T-helper 2 cell (primary cell): ENCODE data around the gene PAXIP1.

ENCODE experiments used
- DNase-seq, 5 experiments: peaks; one replicate each; pipeline versions ENCODE4 v3.0.0 to v3.0.0-alpha.2; 2012 to 2022

The PAXIP1 gene

GRCh38 chr7:154911862-154912455 lies 91.0 kb downstream of the PAXIP1 start:
- DNase-seq = no peak

GRCh38 chr7:154911411-154911810 lies 91.5 kb downstream of the PAXIP1 start:
- no peak for DNase-seq

- no peak for DNase-seq
Observed at GRCh38 chr7:154910977-154911376, 91.9 kb downstream of the PAXIP1 start.

GRCh38 chr7:154910125-154910524 lies 92.8 kb downstream of the PAXIP1 start:
- DNase-seq = no peak

DNA sequence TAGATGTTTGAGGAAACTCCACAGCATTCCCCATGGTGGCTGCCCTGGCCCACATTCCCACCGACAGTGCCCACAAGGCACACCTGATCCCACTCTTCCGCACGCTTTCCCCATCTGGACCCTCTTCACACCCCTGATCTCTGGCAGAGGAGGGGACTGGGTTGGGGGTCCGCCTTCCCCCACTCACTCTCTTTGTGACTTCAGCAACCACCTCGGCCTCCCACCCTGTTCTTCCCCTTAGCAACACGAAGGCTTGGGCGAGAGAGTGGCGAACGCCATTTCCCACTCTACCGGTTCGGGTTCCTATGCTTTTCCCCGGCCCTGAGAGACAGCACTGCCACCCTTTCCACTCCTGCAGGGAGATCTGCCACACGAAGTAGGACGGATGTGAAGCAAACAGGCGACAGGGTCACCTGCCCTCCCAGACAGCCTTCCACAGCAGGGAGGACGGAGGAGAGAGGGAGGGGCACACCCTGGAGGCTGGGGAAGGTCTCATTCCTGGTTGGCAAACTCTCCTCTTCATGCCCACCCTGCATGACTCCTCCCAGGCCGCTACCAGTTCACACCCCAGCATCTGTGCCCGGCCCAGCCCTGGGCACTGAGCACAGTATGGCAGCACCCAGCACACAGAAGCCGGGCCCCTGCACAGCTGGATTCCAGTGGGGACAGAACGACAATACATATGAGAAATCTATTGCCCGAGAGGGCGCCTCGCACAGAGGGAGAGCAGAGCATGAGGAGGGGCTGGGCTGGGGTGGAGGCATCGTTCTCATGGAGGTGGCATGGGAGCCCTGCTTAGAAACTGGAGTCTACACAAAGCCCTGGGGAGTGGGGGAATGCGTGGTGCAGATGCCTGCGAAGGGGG lies 93.5 kb downstream of the PAXIP1 start:
- DNase-seq = no peak

- DNase-seq = no peak
Observed at GRCh38 chr7:154907651-154908620, 95.0 kb downstream of the PAXIP1 start.

DNA sequence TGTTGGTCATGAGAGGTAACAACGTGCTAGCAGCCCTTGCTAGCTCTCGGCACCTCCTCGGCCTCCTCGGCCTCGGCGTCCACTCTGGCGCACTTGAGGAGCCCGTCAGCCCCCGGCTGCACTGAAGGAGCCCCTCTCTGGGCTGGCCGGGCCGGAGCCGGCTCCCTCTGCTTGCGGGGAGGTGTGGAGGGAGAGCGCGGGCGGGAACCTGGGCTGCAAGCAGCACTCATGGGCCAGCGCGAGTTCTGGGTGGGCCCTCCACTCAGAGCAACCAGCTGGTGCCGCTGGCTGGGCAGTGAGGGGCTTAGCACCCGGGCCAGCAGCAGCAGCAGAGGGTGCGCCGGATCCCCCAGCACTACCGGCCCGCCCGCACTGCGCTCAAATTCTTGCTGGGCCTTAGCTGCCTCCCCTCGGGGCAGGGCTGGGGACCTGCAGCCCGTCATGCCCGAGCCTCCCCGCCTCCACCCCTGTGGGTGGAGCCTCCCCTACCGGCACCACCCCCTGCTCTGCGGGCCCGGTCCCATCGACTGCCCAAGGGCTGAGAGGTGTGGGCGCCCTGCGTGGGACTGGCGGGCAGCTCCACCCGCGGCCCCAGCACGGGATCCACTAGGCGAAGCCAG lies 96.1 kb downstream of the PAXIP1 start:
- no peak for DNase-seq

GRCh38 chr7:154906201-154906600 lies 96.7 kb downstream of the PAXIP1 start:
- no peak for DNase-seq

DNA sequence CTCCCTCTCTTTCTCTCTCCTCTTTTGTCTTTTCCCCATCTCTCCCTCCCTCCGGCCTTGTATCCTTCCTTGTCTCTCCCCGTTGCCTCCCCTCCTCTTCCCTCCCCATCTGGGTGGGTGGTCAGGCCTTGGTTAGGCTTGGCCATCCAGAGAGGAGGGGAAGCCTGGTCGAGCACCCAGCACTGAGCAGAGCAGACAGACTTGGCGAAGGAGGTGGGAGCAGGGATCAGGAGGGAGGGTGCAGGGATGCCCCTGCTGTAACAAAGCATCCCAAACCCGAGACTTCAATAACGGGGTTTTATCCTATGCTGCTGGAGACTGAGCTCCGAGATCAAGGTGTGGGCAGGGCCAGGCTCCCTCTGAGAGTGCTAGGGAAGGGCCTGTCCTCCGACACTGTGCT lies 97.3 kb downstream of the PAXIP1 start:
- no peak for DNase-seq

GRCh38 chr7:154905146-154905545 lies 97.8 kb downstream of the PAXIP1 start:
- DNase-seq = no peak

DNA sequence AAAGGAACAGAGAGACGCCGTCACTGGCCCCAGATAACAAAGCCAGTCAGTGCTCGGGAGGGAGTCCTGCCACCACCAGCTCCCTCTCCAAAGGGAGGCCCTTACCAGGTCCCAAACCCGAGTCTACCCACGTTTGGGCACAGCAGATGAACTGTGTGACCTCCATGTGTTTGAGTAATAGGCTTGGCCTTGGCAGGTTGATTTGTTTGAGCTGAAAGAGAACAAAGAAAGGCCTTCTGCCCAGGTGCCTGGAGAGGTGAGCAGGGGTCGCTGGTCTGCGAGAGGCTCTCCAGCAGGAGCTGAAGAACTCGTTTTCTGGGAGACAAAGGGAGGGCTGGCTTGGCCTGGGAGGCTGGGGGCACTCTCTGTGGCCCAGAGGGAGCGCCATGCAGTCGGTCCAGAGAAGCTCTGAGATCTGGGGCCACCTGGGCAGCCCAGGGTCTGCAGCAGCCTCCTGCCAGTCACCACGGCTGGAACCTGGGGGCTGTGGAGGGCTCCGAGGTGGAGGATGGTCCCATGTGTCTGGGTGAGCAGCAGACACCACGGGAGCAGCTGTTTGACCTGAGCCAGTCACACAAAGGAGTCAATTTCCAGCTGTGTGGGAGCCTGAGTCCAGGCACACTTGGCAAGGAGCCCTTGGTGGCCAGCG lies 99.7 kb downstream of the PAXIP1 start:
- no peak for DNase-seq

GRCh38 chr7:154902600-154903082 lies 100.3 kb downstream of the PAXIP1 start:
- no peak for DNase-seq

DNA sequence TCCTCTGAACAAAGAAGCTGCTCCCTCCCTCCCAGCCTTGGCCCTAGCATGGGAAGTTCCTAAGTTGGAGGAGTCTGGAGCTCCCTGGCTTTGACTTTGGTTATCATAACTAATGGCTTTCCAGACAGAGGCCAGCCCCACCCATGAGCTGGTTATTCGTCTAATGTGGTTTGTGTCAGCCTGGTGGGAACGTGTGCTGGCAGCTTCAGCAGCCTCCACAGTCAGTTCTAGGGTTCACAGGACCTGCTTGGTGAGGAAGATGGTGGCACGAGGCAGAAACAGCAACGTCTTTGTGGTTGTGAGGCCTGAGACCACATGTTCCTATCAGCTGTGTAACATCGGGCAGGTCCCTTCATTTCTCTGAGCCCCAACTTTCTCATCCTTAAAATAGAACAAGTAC lies 103.1 kb downstream of the PAXIP1 start:
- peak in 1 of 5 experiments; percentile 19 for DNase-seq

DNA sequence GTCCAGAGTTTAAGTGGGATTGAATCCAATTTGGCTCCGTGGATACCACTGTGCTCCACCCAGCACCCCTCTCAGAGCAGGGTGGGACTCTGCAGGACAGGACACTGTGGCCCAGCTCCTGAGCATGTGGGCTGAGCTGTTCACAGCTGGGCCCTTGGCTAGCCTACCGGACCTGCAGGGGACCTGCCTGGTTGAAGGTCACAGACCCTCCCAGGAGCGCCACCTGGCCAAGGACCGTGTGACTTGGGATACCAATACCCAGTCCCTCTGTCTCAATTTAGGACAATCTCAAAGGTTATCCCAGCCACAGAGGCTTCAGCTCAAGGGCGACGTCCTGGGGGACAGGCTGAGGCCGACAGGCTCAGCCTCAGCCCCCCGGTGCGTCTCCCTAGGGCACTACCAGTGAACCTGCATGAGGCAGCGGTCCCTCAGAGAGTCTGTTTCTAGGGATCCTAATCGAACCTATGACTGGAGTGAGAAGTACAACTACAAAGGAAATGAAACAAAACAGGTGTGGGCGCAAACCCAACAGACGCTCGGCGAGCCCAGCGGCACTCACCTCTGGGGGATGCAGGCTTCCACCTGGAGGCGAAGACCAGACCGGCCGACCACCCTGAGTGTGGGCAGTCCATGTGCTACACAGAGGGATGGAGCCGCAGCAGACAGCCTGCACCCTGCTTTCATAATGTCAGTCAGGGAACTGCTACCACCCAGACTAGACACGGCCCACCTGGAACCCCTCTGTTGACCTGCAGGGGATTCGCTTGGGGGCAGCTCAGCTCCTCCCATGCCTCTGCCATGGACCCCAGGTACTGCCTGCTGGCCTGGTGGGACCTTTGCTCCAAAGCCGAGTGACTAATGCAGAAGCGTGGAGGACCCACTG lies 103.7 kb downstream of the PAXIP1 start:
- no peak for DNase-seq

GRCh38 chr7:154896076-154896475 lies 106.8 kb downstream of the PAXIP1 start:
- no peak for DNase-seq
